H1 (cell line): ENCODE results near the gene CXCL6. TPM values are rescaled to one million over a fixed set of nuclear protein-coding genes. Genes with fewer than 3 reads are reported as not detected.

Source experiments
- ASH2L ChIP-seq: fragments of 200-600, 300-600 bp; sonication (generic); IDR thresholded peaks from one replicate; pipeline ENCODE4 v1.7.1; 2017; ENCODE audit warnings: low read length
- EZH2 ChIP-seq: fragments of 200-600 bp; sonication (generic); IDR thresholded peaks from 2 replicates; pipeline ENCODE4 v1.7.1; 2012; ENCODE audit warnings: low read depth, mild to moderate bottlenecking, moderate library complexity, low read length, inconsistent platforms; ENCODE audit not compliant: severe bottlenecking
- GABPA ChIP-seq: IDR thresholded peaks from 2 replicates; pipeline ENCODE4 v1.6.1; 2011; ENCODE audit warnings: mild to moderate bottlenecking, low read length, moderate library complexity, borderline replicate concordance; ENCODE audit not compliant: insufficient read depth
- KDM4A ChIP-seq: IDR thresholded peaks from one replicate; pipeline ENCODE4 v1.7.1; 2012; ENCODE audit warnings: low read depth, mild to moderate bottlenecking, moderate library complexity, low read length, inconsistent platforms; ENCODE audit not compliant: severe bottlenecking
- PHF8 ChIP-seq: fragments of 200-600 bp; sonication (generic); conservative IDR thresholded peaks from 2 replicates; pipeline ENCODE4 v1.7.1; 2012; ENCODE audit warnings: low read depth, mild to moderate bottlenecking, inconsistent platforms, low read length, moderate library complexity
- POLR2AphosphoS5 ChIP-seq: IDR thresholded peaks from 2 replicates; pipeline ENCODE4 v1.6.1; 2011; ENCODE audit warnings: low read depth, low read length
- TBP ChIP-seq: IDR thresholded peaks from 2 replicates; pipeline ENCODE4 v1.6.1; 2011; ENCODE audit warnings: low read depth, low read length, improper control_type of control experiment
- polyA plus RNA-seq, 7 experiments: library from polyadenylated mRNA; depleted of rRNA in 3 of 7; stranded (reverse) in 5 of 7; unstranded in 2 of 7; fragments of >200 nt in 5 of 7; fragments of 200-250 nt in 2 of 7; gene quantifications; 1 replicate in 5 of 7; 2 replicates in 1 of 7; 4 replicates in 1 of 7; pipeline versions ENCODE4 v1.2.1 to v1.2.3, GENCODE V29; 2011 to 2013; ENCODE audit warnings: missing spikeins in 2 of 7, mixed read lengths in 2 of 7
- total RNA-seq: library from RNA; stranded (reverse); fragmentation: NEBNext Ultra II Directional; extraction: Animal tissue kit (Norgen Biotek cat#: 25700); gene quantifications from 2 replicates; pipeline ENCODE4 v1.2.1, GENCODE V29; 2021
- TF ChIP-seq, protein P1 (sequence below): IDR thresholded peaks from 2 replicates; pipeline ENCODE4 v1.6.1; 2012; ENCODE audit warnings: inconsistent platforms

The CXCL6 gene
- total and polyA plus RNA-seq, 2 of the 8 experiments (the other 6 are each of a cell fraction or from before 2014, with no cell fraction given): 6.3 to 8.0 TPM

DNA sequence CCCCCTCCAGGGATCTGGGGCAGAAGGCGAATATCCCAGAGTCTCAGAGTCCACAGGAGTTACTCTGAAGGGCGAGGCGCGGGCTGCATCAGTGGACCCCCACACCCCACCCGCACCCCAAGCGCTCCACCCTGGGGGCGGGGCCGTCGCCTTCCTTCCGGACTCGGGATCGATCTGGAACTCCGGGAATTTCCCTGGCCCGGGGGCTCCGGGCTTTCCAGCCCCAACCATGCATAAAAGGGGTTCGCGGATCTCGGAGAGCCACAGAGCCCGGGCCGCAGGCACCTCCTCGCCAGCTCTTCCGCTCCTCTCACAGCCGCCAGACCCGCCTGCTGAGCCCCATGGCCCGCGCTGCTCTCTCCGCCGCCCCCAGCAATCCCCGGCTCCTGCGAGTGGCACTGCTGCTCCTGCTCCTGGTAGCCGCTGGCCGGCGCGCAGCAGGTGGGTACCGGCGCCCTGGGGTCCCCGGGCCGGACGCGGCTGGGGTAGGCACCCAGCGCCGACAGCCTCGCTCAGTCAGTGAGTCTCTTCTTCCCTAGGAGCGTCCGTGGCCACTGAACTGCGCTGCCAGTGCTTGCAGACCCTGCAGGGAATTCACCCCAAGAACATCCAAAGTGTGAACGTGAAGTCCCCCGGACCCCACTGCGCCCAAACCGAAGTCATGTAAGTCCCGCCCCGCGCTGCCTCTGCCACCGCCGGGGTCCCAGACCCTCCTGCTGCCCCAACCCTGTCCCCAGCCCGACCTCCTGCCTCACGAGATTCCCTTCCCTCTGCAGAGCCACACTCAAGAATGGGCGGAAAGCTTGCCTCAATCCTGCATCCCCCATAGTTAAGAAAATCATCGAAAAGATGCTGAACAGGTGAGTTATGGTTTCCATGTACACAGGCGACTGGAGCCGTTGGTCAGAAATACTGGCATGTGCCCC, 32.9 kb downstream of the CXCL6 start, which contains the start of gene CXCL1 (continued):
- TF ChIP-seq ASH2L (peak; percentile 46), PHF8 (peak; percentile 39; the same call in 1 of the 2 replicates), EZH2 (peak; percentile 49), TBP (0 out of 2 replicates have a peak, but pooled peaks have one; percentile 20), KDM4A (peak; percentile 93), POLR2AphosphoS5 (peak; percentile 42; the same call in 1 of the 2 replicates), GABPA (no peak)
- TF ChIP-seq, protein P1, sequence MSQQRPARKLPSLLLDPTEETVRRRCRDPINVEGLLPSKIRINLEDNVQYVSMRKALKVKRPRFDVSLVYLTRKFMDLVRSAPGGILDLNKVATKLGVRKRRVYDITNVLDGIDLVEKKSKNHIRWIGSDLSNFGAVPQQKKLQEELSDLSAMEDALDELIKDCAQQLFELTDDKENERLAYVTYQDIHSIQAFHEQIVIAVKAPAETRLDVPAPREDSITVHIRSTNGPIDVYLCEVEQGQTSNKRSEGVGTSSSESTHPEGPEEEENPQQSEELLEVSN: 0 out of 2 replicates have a peak, but pooled peaks have one; percentile 13
